ENCODE results near the gene MRGPRF.
"Not testable (repeated sequence)": the region's sequence is repeated elsewhere in the genome, so short reads cannot be mapped to it uniquely, and the experiment has no call there.

MRGPRF gene

GRCh38 chr11:68987211-68987610, 25.8 kb downstream of the MRGPRF start:
- no peak for DNase-seq (ENCODE audit: low read depth)

GRCh38 chr11:68983801-68984200, 29.2 kb downstream of the MRGPRF start:
- DNase-seq (ENCODE audit: low read depth) = no peak

GRCh38 chr11:68982134-68982533, 30.9 kb downstream of the MRGPRF start:
- no peak for DNase-seq (ENCODE audit: low read depth)

- DNase-seq (ENCODE audit: low read depth) = no peak
These were observed 32.3 kb downstream of the MRGPRF start, which contains the start of gene MRGPRD for GRCh38 chr11:68980776-68981065. MRGPRD (minus strand) TSS chr11:68980986; CDS start chr11:68980986, 0 bp downstream.

GRCh38 chr11:68979931-68980775, 32.9 kb downstream of the MRGPRF start:
- DNase-seq (ENCODE audit: low read depth) = no peak

- no peak for DNase-seq (ENCODE audit: low read depth)
These were observed 34.0 kb downstream of the MRGPRF start for GRCh38 chr11:68978931-68979594.

- no peak for DNase-seq (ENCODE audit: low read depth)
These were observed 34.5 kb downstream of the MRGPRF start for GRCh38 chr11:68978626-68978930.

- DNase-seq (ENCODE audit: low read depth) = no peak
These were observed 35.0 kb downstream of the MRGPRF start for GRCh38 chr11:68977781-68978625.

- DNase-seq (ENCODE audit: low read depth) = no peak
These were observed 36.5 kb downstream of the MRGPRF start for GRCh38 chr11:68976563-68976962.

- DNase-seq (ENCODE audit: low read depth) = no peak
These were observed 37.0 kb downstream of the MRGPRF start for GRCh38 chr11:68976095-68976494.

GRCh38 chr11:68974421-68975194, 38.4 kb downstream of the MRGPRF start:
- DNase-seq (ENCODE audit: low read depth) = no peak

- not testable (repeated sequence) for DNase-seq (ENCODE audit: low read depth)
These were observed 39.3 kb downstream of the MRGPRF start for GRCh38 chr11:68973706-68974105.

- no peak for DNase-seq (ENCODE audit: low read depth)
These were observed 39.8 kb downstream of the MRGPRF start for GRCh38 chr11:68973219-68973618.

- DNase-seq (ENCODE audit: low read depth) = no peak
These were observed 42.0 kb downstream of the MRGPRF start for GRCh38 chr11:68970921-68971636.

GRCh38 chr11:68969386-68969785, 43.7 kb downstream of the MRGPRF start:
- no peak for DNase-seq (ENCODE audit: low read depth)

- DNase-seq (ENCODE audit: low read depth) = no peak
These were observed 44.5 kb downstream of the MRGPRF start for GRCh38 chr11:68968306-68969250.

- DNase-seq (ENCODE audit: low read depth) = no peak
These were observed 45.9 kb downstream of the MRGPRF start for GRCh38 chr11:68966894-68967780.

- no peak for DNase-seq (ENCODE audit: low read depth)
These were observed 46.9 kb downstream of the MRGPRF start for GRCh38 chr11:68965901-68966853.
